Measurements from ENCODE around the gene CDKAL1.
"Not testable (repeated sequence)": the region's sequence is repeated elsewhere in the genome, so short reads cannot be mapped to it uniquely, and the experiment has no call there.

Gene CDKAL1

DNA sequence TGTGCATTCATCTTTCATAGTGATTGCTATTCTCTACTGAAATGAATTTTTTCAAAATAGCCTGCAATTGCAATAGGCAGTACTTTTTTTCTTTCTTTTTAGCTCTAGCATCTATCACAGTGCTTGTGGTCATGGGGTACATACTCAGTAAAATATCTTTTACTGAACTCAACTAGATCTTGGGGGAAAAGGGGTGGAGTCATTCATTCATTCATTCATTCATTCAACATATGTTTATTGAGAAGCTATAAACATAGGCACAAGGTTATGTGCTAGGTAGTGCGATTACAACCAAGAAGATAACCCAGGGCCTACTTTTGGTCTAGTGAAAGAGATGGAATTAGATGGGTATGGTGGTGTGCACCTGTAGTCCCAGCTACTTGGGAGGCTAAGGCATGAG, 1.4 kb upstream of the CDKAL1 start:
- Histone ChIP-seq H3K9ac (ENCODE audit: low read length) (no peak overlapping the region), H3K27me3 (replicated peaks; ENCODE audit: control insufficient read depth, insufficient read depth, low read length) (no peaks in the 10 kb centered on the region), H3K36me3 (ENCODE audit: control insufficient read depth, insufficient read depth, low read length, severe bottlenecking) (no peaks in the 10 kb centered on the region), H3K4me1 (ENCODE audit: control insufficient read depth, insufficient read depth, low read length) (peaks cover 15% of the 10 kb centered on the region), H3K9me3 (ENCODE audit: control insufficient read depth, low read length) (no peaks in the 10 kb centered on the region), H3K4me3 (ENCODE audit: low read length) (no peak overlapping the region)
- no peak for DNase-seq (ENCODE audit: low read depth)

DNA sequence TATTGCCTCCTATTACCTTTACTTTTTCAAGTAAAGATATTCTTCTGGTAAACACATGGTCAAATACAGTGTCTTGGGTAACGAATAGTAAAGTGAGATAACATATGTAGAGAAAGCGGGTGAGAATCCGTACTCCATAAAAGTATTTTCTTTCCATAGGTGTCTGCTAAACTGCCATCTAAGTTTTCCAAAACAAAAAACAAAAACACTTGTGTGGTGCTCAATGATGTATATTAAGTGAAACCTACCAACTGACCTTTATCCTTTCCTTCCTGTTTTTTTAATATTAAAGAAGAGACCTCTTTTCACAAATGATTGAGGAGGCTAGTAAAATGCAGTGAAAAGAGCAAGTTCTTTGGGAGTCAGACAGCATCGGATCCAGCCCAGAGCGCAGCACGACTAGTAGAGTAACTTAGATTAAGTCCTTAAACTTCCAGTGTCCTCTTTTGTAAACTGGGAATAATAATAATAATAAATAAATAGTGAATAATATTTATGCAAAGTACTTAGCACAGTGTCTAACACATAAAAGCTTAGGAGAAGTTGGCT, 437 bp upstream of the CDKAL1 start:
- H3K36me3 ChIP-seq (ENCODE audit: control insufficient read depth, insufficient read depth, low read length, severe bottlenecking), result no peaks in the 10 kb centered on the region
- peaks cover 11% of the 10 kb centered on the region for H3K4me1 ChIP-seq (ENCODE audit: control insufficient read depth, insufficient read depth, low read length)
- no peaks in the 10 kb centered on the region for H3K9me3 ChIP-seq (ENCODE audit: control insufficient read depth, low read length)
- no peaks in the 10 kb centered on the region for H3K27me3 ChIP-seq (replicated peaks; ENCODE audit: control insufficient read depth, insufficient read depth, low read length)
- peak overlapping the region; percentile 88 for H3K4me3 ChIP-seq (ENCODE audit: low read length)
- peak overlapping the region; percentile 87 for H3K9ac ChIP-seq (ENCODE audit: low read length)
- no peak for DNase-seq (ENCODE audit: low read depth)

- Histone ChIP-seq H3K27me3 (replicated peaks; ENCODE audit: control insufficient read depth, insufficient read depth, low read length) (no peaks in the 10 kb centered on the region), H3K9ac (ENCODE audit: low read length) (no peak overlapping the region), H3K9me3 (ENCODE audit: control insufficient read depth, low read length) (no peaks in the 10 kb centered on the region), H3K4me3 (ENCODE audit: low read length) (no peak overlapping the region), H3K36me3 (ENCODE audit: control insufficient read depth, insufficient read depth, low read length, severe bottlenecking) (no peaks in the 10 kb centered on the region), H3K4me1 (ENCODE audit: control insufficient read depth, insufficient read depth, low read length) (peaks cover 19% of the 10 kb centered on the region)
- no peak for DNase-seq (ENCODE audit: low read depth)
Measured at GRCh38 chr6:20538131-20538662, 3.9 kb downstream of the CDKAL1 start.

DNA sequence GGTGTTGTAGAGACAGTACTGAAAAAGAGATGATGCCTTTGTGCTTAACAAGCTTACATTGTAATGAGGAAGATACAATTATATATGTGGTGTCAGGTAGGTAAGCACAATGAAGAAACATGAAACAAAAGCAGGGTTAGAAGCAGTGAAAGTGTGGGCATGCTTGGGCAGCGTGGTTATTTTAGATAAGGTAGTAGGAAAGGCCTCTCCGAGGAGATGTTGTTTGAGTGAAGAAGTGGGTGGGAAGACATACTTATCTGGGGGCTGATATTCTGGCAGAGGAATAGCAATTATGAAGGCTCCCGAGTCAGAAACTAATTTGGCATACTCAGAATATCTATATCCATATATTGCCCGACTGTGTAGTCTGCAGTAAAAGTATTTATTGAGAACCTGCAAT, 4.7 kb downstream of the CDKAL1 start:
- Histone ChIP-seq H3K27me3 (replicated peaks; ENCODE audit: control insufficient read depth, insufficient read depth, low read length) (no peaks in the 10 kb centered on the region), H3K9me3 (ENCODE audit: control insufficient read depth, low read length) (no peaks in the 10 kb centered on the region), H3K36me3 (ENCODE audit: control insufficient read depth, insufficient read depth, low read length, severe bottlenecking) (no peaks in the 10 kb centered on the region), H3K9ac (ENCODE audit: low read length) (no peak overlapping the region), H3K4me1 (ENCODE audit: control insufficient read depth, insufficient read depth, low read length) (peaks cover 18% of the 10 kb centered on the region), H3K4me3 (ENCODE audit: low read length) (no peak overlapping the region)
- no peak for DNase-seq (ENCODE audit: low read depth)

GRCh38 chr6:20539387-20539786, 5.1 kb downstream of the CDKAL1 start:
- no peak for DNase-seq (ENCODE audit: low read depth)
- Histone ChIP-seq H3K9me3 (ENCODE audit: control insufficient read depth, low read length) (no peaks in the 10 kb centered on the region), H3K36me3 (ENCODE audit: control insufficient read depth, insufficient read depth, low read length, severe bottlenecking) (no peaks in the 10 kb centered on the region), H3K4me1 (ENCODE audit: control insufficient read depth, insufficient read depth, low read length) (peaks cover 18% of the 10 kb centered on the region), H3K27me3 (replicated peaks; ENCODE audit: control insufficient read depth, insufficient read depth, low read length) (no peaks in the 10 kb centered on the region), H3K9ac (ENCODE audit: low read length) (no peak overlapping the region), H3K4me3 (ENCODE audit: low read length) (no peak overlapping the region)

GRCh38 chr6:20540683-20541082, 6.4 kb downstream of the CDKAL1 start:
- H3K4me1 ChIP-seq (ENCODE audit: control insufficient read depth, insufficient read depth, low read length), result peaks cover 10% of the 10 kb centered on the region
- no peak for DNase-seq (ENCODE audit: low read depth)
- no peaks in the 10 kb centered on the region for H3K9me3 ChIP-seq (ENCODE audit: control insufficient read depth, low read length)
- H3K9ac ChIP-seq (ENCODE audit: low read length), result no peak overlapping the region
- H3K36me3 ChIP-seq (ENCODE audit: control insufficient read depth, insufficient read depth, low read length, severe bottlenecking), result no peaks in the 10 kb centered on the region
- H3K4me3 ChIP-seq (ENCODE audit: low read length), result no peak overlapping the region
- no peaks in the 10 kb centered on the region for H3K27me3 ChIP-seq (replicated peaks; ENCODE audit: control insufficient read depth, insufficient read depth, low read length)

- Histone ChIP-seq H3K9me3 (ENCODE audit: control insufficient read depth, low read length) (no peaks in the 10 kb centered on the region), H3K9ac (ENCODE audit: low read length) (no peak overlapping the region), H3K4me3 (ENCODE audit: low read length) (no peak overlapping the region), H3K27me3 (replicated peaks; ENCODE audit: control insufficient read depth, insufficient read depth, low read length) (no peaks in the 10 kb centered on the region), H3K36me3 (ENCODE audit: control insufficient read depth, insufficient read depth, low read length, severe bottlenecking) (peaks cover 7% of the 10 kb centered on the region), H3K4me1 (ENCODE audit: control insufficient read depth, insufficient read depth, low read length) (peaks cover 10% of the 10 kb centered on the region)
- no peak for DNase-seq (ENCODE audit: low read depth)
Measured at GRCh38 chr6:20541382-20541781, 7.1 kb downstream of the CDKAL1 start.

DNA sequence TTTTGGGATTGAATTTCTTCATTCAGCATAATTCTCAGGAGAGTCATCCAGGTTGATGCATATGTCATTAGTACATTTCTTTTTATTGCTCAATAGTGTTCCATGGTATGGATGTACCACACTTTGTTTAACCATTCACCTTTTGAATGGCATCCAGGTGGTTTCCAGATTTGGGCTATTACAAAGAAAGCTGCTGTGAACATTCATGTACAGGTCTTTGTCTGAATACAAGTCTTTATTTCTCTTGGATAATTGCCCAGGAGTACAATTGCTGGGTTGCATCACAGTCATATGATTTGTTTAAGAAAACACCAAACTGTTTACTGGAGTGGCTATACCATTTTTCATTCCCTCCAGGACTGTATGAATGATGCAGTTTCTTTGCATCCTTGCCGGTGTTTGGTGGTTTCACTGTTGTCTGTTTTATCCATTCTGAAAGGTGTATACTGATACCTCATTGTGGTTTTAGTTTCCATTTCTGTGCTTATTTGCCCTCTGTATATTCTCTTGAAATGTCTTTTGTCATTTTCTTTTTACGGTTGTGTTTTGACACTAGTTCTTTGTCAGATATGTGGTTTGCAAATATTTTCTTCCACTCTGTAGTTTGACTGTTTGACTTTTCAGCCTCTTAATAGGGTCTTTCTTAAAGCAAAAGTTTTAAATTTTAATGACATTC, 8.8 kb downstream of the CDKAL1 start:
- DNase-seq (ENCODE audit: low read depth), result peak; percentile 86
- no peaks in the 10 kb centered on the region for H3K27me3 ChIP-seq (replicated peaks; ENCODE audit: control insufficient read depth, insufficient read depth, low read length)

GRCh38 chr6:20548264-20548663, 14.0 kb downstream of the CDKAL1 start:
- H3K9me3 ChIP-seq (ENCODE audit: control insufficient read depth, low read length), result no peaks in the 10 kb centered on the region
- H3K4me3 ChIP-seq (ENCODE audit: low read length), result no peak overlapping the region
- no peak for DNase-seq (ENCODE audit: low read depth)
- H3K27me3 ChIP-seq (replicated peaks; ENCODE audit: control insufficient read depth, insufficient read depth, low read length), result no peaks in the 10 kb centered on the region
- peaks cover 2% of the 10 kb centered on the region for H3K4me1 ChIP-seq (ENCODE audit: control insufficient read depth, insufficient read depth, low read length)
- H3K36me3 ChIP-seq (ENCODE audit: control insufficient read depth, insufficient read depth, low read length, severe bottlenecking), result peaks cover 11% of the 10 kb centered on the region
- no peak overlapping the region for H3K9ac ChIP-seq (ENCODE audit: low read length)

More for the DNA sequence above, 8.8 kb downstream of the CDKAL1 start:
- Histone ChIP-seq H3K9me3 (ENCODE audit: control insufficient read depth, low read length) (no peaks in the 10 kb centered on the region), H3K4me3 (ENCODE audit: low read length) (no peak overlapping the region), H3K9ac (ENCODE audit: low read length) (no peak overlapping the region), H3K36me3 (ENCODE audit: control insufficient read depth, insufficient read depth, low read length, severe bottlenecking) (peaks cover 11% of the 10 kb centered on the region), H3K4me1 (ENCODE audit: control insufficient read depth, insufficient read depth, low read length) (peaks cover 10% of the 10 kb centered on the region)

- peaks cover 11% of the 10 kb centered on the region for H3K36me3 ChIP-seq (ENCODE audit: control insufficient read depth, insufficient read depth, low read length, severe bottlenecking)
- not testable (repeated sequence) for H3K27me3 ChIP-seq (replicated peaks; ENCODE audit: control insufficient read depth, insufficient read depth, low read length); H3K9me3 ChIP-seq (ENCODE audit: control insufficient read depth, low read length); H3K4me3 ChIP-seq (ENCODE audit: low read length); H3K9ac ChIP-seq (ENCODE audit: low read length); DNase-seq (ENCODE audit: low read depth); H3K4me1 ChIP-seq (ENCODE audit: control insufficient read depth, insufficient read depth, low read length)
Measured at GRCh38 chr6:20549398-20549797, 15.1 kb downstream of the CDKAL1 start.

DNA sequence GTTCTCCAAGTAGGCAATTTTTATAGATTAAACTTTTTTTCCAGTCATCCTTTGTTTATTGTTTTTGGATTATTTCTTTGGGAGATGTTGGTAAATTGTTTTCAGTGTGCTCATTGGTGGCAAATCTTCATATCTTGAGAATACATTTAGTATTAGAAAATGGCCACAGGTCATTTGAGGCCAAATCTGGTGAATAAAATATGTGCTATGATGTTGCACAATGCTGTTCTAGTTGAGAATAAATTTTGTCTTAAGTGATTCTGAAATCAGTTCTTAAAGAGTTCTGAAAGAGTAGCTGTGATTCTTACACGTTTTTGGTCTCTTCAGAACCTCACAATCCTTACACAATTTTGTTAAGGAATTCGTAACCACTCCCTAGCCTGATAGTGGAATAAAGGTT, 20.1 kb downstream of the CDKAL1 start:
- no peaks in the 10 kb centered on the region for H3K36me3 ChIP-seq (ENCODE audit: control insufficient read depth, insufficient read depth, low read length, severe bottlenecking)
- DNase-seq (ENCODE audit: low read depth), result peak; percentile 51
- H3K9me3 ChIP-seq (ENCODE audit: control insufficient read depth, low read length), result no peaks in the 10 kb centered on the region
- H3K27me3 ChIP-seq (replicated peaks; ENCODE audit: control insufficient read depth, insufficient read depth, low read length), result no peaks in the 10 kb centered on the region
- peak overlapping the region; percentile 15 for H3K4me3 ChIP-seq (ENCODE audit: low read length)
- peak overlapping the region; percentile 49 for H3K9ac ChIP-seq (ENCODE audit: low read length)
- peaks cover 17% of the 10 kb centered on the region for H3K4me1 ChIP-seq (ENCODE audit: control insufficient read depth, insufficient read depth, low read length)

All from adipocyte (in vitro differentiated cells).